A549 (cell line): ENCODE data around the gene TRANK1. TPM values are rescaled to one million over a fixed set of nuclear protein-coding genes. Genes with fewer than 3 reads are reported as not detected.
A peak's percentile ranks its signal among the peaks of the same experiment; 100 is the strongest.
"Not testable (repeated sequence)": the region's sequence is repeated elsewhere in the genome, so short reads cannot be mapped to it uniquely, and the experiment has no call there.

Source experiments
- ATAC-seq, 2 experiments: fragments of 200-7000 bp in 1 of 2; fragments of >200 bp in 1 of 2; cut with Nextera tagmentation in 1 of 2; cut with Tn5 transposase in 1 of 2; 3 replicates each; pipeline versions ENCODE4 v1.8.0 to v1.9.1; 2018 to 2020; ENCODE audit warnings: mild to moderate bottlenecking in 1 of 2, moderate library complexity in 1 of 2
- CTCF ChIA-PET: fragments of 300-600 bp; sonication (Branson Sonifier 250); formaldehyde crosslinking; extraction: SDS; loops from one replicate; lab custom pipeline; 2021; ENCODE audit warnings: antibody characterized with exemption, inconsistent platforms; lab: Yijun Ruan, JAX
- POLR2A ChIA-PET: fragments of 350-600 bp; formaldehyde crosslinking; extraction: SDS; loops from one replicate; lab custom pipeline; 2021; ENCODE audit warnings: antibody characterized with exemption, inconsistent platforms; lab: Yijun Ruan, JAX
- DNase-seq, 2 experiments: peaks; one replicate each; pipeline versions ENCODE4 v3.0.0 to v3.0.0-alpha.2; 2011 to 2016; ENCODE audit warnings: low read depth in 1 of 2, low spot score in 1 of 2
- FAIRE-seq: peaks from 2 replicates; lab custom pipeline; 2011; peaks lifted over from hg19 to GRCh38; lab: Jason Lieb, UNC
- H3K27ac ChIP-seq, 2 experiments: fragments of >200 bp; sonication (Bioruptor Twin); formaldehyde crosslinking; 3 replicates each; pipeline ENCODE4 v1.5.1; 2016 to 2017
- H3K4me1 ChIP-seq: fragments of >200 bp; sonication (Bioruptor Twin); formaldehyde crosslinking; 3 replicates; pipeline ENCODE4 v1.6.1; 2016
- H3K4me2 ChIP-seq: fragments of >200 bp; sonication (Bioruptor Twin); formaldehyde crosslinking; 3 replicates; pipeline ENCODE4 v1.6.1; 2016
- H3K4me3 ChIP-seq: fragments of >200 bp; sonication (Bioruptor Twin); formaldehyde crosslinking; 3 replicates; pipeline ENCODE4 v1.5.1; 2016
- H3K9me3 ChIP-seq: fragments of >200 bp; sonication (Bioruptor Twin); formaldehyde crosslinking; 3 replicates; pipeline ENCODE4 v1.6.1; 2016
- EHMT2 ChIP-seq: fragments of 200-600 bp; sonication (generic); IDR thresholded peaks from 2 replicates; pipeline ENCODE4 v1.6.1; 2016; ENCODE audit warnings: antibody characterized with exemption, low read depth, mild to moderate bottlenecking, moderate library complexity
- EP300 ChIP-seq, 2 experiments: fragments of >200 bp; sonication (Bioruptor Twin); formaldehyde crosslinking; IDR thresholded peaks; 2 replicates in 1 of 2; 3 replicates in 1 of 2; pipeline ENCODE4 v1.6.1; 2016 to 2017
- FOSL2 ChIP-seq, 2 experiments: fragments of 450-650 bp in 1 of 2; fragments of >200 bp in 1 of 2; sonication (Bioruptor Twin) in 1 of 2; formaldehyde crosslinking; IDR thresholded peaks; 2 replicates each; pipeline versions ENCODE4 v1.5.0 to v1.6.1; 2016 to 2020; ENCODE audit warnings: mild to moderate bottlenecking in 1 of 2, moderate library complexity in 1 of 2
- FOXS1 ChIP-seq: fragments of 250-450 bp; sonication (Bioruptor Pico); IDR thresholded peaks from 2 replicates; pipeline ENCODE4 v1.5.0; 2020; ENCODE audit warnings: mild to moderate bottlenecking, moderate library complexity
- HMGXB4 ChIP-seq: fragments of 250-450 bp; sonication (Bioruptor Pico); IDR thresholded peaks from 2 replicates; pipeline ENCODE4 v1.5.0; 2021; ENCODE audit warnings: mild to moderate bottlenecking, moderate library complexity, borderline replicate concordance
- HOXA7 ChIP-seq: fragments of 250-450 bp; sonication (Bioruptor Pico); IDR thresholded peaks from 2 replicates; pipeline ENCODE4 v1.5.0; 2020; ENCODE audit warnings: mild to moderate bottlenecking, moderate library complexity
- HOXB13 ChIP-seq: fragments of 250-450 bp; sonication (Bioruptor Pico); IDR thresholded peaks from 2 replicates; pipeline ENCODE4 v1.5.0; 2020; ENCODE audit warnings: low read depth, mild to moderate bottlenecking, moderate library complexity
- JUN ChIP-seq, 2 experiments: fragments of >200 bp; sonication (Bioruptor Twin); formaldehyde crosslinking; IDR thresholded peaks; 2 replicates in 1 of 2; 3 replicates in 1 of 2; pipeline ENCODE4 v1.6.1; 2016 to 2017
- KDM5A ChIP-seq: fragments of 200-600 bp; sonication (generic); IDR thresholded peaks from 2 replicates; pipeline ENCODE4 v1.6.1; 2016; ENCODE audit warnings: antibody characterized with exemption, mild to moderate bottlenecking
- POLR2A ChIP-seq: IDR thresholded peaks from 2 replicates; pipeline ENCODE4 v1.6.1; 2012; ENCODE audit warnings: mild to moderate bottlenecking, low read length
- POLR2AphosphoS2 ChIP-seq: conservative IDR thresholded peaks from 2 replicates; pipeline ENCODE4 v1.6.1; 2012; ENCODE audit warnings: low read length, improper control_type of control experiment, inconsistent platforms
- RAD21 ChIP-seq, 2 experiments: fragments of >200 bp in 1 of 2; sonication (Bioruptor Twin) in 1 of 2; formaldehyde crosslinking in 1 of 2; IDR thresholded peaks in 1 of 2; conservative IDR thresholded peaks in 1 of 2; 2 replicates in 1 of 2; 3 replicates in 1 of 2; pipeline ENCODE4 v1.6.1; 2012 to 2018; ENCODE audit warnings: inconsistent platforms in 1 of 2
- RARB ChIP-seq: fragments of 250-450 bp; sonication (Bioruptor Pico); IDR thresholded peaks from 2 replicates; pipeline ENCODE4 v1.8.0; 2021; ENCODE audit warnings: mild to moderate bottlenecking, moderate library complexity
- RFX5 ChIP-seq: fragments of 450-650 bp; IDR thresholded peaks from 2 replicates; pipeline ENCODE4 v1.7.1; 2014; ENCODE audit warnings: antibody characterized with exemption, mild to moderate bottlenecking, moderate library complexity
- RNF2 ChIP-seq: fragments of 200-600 bp; sonication (generic); IDR thresholded peaks from 2 replicates; pipeline ENCODE4 v1.6.1; 2016; ENCODE audit warnings: low read depth, mild to moderate bottlenecking, antibody characterized with exemption, moderate library complexity, borderline replicate concordance
- USF2 ChIP-seq: fragments of 450-650 bp; IDR thresholded peaks from 2 replicates; pipeline ENCODE4 v1.6.1; 2014; ENCODE audit warnings: antibody characterized with exemption
- ZC3H11A ChIP-seq: fragments of 450-650 bp; IDR thresholded peaks from 2 replicates; pipeline ENCODE4 v1.6.1; 2014; ENCODE audit warnings: antibody characterized with exemption, mild to moderate bottlenecking
- WGBS: methylation state at CpG from one replicate; pipeline ENCODE4 v1.1.6; 2017; ENCODE audit errors: missing lambda C conversion rate; 5-methylcytosine and 5-hydroxymethylcytosine counted together
- polyA plus RNA-seq, 4 experiments: library from polyadenylated mRNA; depleted of rRNA in 3 of 4; stranded (reverse); fragments of >200 nt; fragmentation: RNase III in 1 of 4; extraction: RNeasy Plus Mini Kit Qiagen cat#74134 plus additional on column Dnase treatment in 1 of 4; gene quantifications; 2 replicates in 3 of 4; 3 replicates in 1 of 4; pipeline ENCODE4 v1.2.3, GENCODE V29; 2011 to 2017

The TRANK1 gene
- polyA plus RNA-seq, 2 of the 4 experiments (the other 2 are of a cell fraction): 0.58 to 3.2 TPM

GRCh38 chr3:36963008-36963407 is 18.2 kb upstream of the TRANK1 start:
- H3K4me3 ChIP-seq, FAIRE-seq, H3K4me2 ChIP-seq, POLR2A ChIA-PET, DNase-seq, H3K9me3 ChIP-seq, H3K4me1 ChIP-seq, ATAC-seq, H3K27ac ChIP-seq: not testable (repeated sequence)
- 90% methylated on average over 7 of the region's 7 CpGs for WGBS
- TF ChIP-seq ZC3H11A: peak; percentile 75
- CTCF ChIA-PET: interaction anchor here (1.1 kb wide), 2 partner anchors 10 to 15 kb away, joined by 3 read pairs; no protein-coding TSS in a partner anchor

- 67% methylated on average over 4 of the region's 4 CpGs for WGBS
- H3K4me3 ChIP-seq: no peak overlapping the region
- no peak for DNase-seq
- ChIA-PET POLR2A (no interaction called here), CTCF (interaction anchor here (1.0 kb wide), 1 partner anchor 231 kb away, joined by 3 read pairs; no protein-coding TSS in a partner anchor)
- no peaks in the 10 kb centered on the region for H3K9me3 ChIP-seq
- no peak overlapping the region for H3K4me2 ChIP-seq
- no peak overlapping the region for H3K27ac ChIP-seq
- TF ChIP-seq HOXA7 (CRISPR knock-in tag) (no peak), HMGXB4 (no peak), FOXS1 (CRISPR knock-in tag) (no peak), EHMT2 (no peak), RAD21 (conservative IDR thresholded peaks at IDR 0.05 in 1 of 2, IDR thresholded peaks at IDR 0.05 in 1 of 2) (no peak), KDM5A (no peak), POLR2AphosphoS2 (no peak), RFX5 (no peak), RARB (no peak), USF2 (no peak), FOSL2 (IDR thresholded peaks at IDR 0.05) (no peak), FOSL2 (CRISPR knock-in tag; IDR thresholded peaks at IDR 0.05) (no peak), HOXB13 (CRISPR knock-in tag) (no peak), RNF2 (no peak)
- no peak for FAIRE-seq
- ATAC-seq: no peak
- peaks cover 14% of the 10 kb centered on the region for H3K4me1 ChIP-seq
Observed at GRCh38 chr3:36960502-36960901, 15.6 kb upstream of the TRANK1 start.

GRCh38 chr3:36959821-36960220 is 15.0 kb upstream of the TRANK1 start:
- H3K9me3 ChIP-seq: no peaks in the 10 kb centered on the region
- H3K27ac ChIP-seq: no peak overlapping the region
- TF ChIP-seq EP300 (IDR thresholded peaks at IDR 0.05): no peak
- no peak for TF ChIP-seq KDM5A
- no peak for TF ChIP-seq JUN (IDR thresholded peaks at IDR 0.05)
- no peak for TF ChIP-seq FOSL2 (IDR thresholded peaks at IDR 0.05)
- no peak for TF ChIP-seq FOSL2 (CRISPR knock-in tag; IDR thresholded peaks at IDR 0.05)
- TF ChIP-seq POLR2A: no peak
- POLR2A ChIA-PET: no interaction called here
- H3K4me2 ChIP-seq: no peak overlapping the region
- CTCF ChIA-PET: interaction anchor here (0.7 to 3.3 kb wide), 14 partner anchors 8 to 240 kb away, joined by 3 to 23 read pairs (median 5); partner anchors contain the start of gene TRANK1
- peaks cover 14% of the 10 kb centered on the region for H3K4me1 ChIP-seq
- H3K4me3 ChIP-seq: no peak overlapping the region
- FAIRE-seq: no peak
- 25% methylated on average over 2 of the region's 2 CpGs for WGBS
- DNase-seq: no peak
- no peak for ATAC-seq
